ENCODE data around the gene ADAMTS15.
"Not testable (repeated sequence)": the region's sequence is repeated elsewhere in the genome, so short reads cannot be mapped to it uniquely, and the experiment has no call there.

The ADAMTS15 gene

DNA sequence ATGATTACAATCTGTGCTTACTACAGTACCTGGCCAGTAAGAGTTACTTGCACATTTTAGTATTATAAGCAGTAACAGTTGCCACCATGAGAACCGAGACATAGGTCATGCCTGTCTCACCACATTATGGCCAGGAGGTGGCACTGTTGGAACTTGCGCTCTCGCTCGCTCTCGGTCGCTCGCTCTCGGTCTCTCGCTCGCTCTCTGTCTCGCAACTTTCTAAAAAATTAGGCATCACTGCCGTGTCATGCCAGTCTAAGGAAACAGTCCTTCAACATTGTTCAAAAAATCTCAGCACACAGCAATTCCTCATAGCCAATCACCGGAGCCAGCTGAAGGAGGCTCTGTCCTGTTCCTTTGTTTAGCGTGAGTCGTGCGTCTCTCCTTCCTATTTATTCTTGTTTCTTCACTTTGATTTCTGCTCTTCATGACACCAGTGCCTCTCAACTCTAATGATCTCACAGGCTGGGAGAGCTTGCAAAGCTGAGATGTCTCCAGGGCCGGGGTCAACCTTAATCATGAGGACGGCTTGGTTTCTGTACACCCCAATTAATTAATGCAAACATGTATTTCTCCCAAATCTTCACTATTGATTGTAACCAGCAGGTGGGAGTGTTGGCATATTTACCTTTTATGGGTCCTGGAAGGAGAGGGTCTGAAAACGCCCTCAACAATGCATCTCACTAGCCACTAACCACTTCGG, 13.8 kb upstream of the ADAMTS15 start:
- ATAC-seq = peak; percentile 77

DNA sequence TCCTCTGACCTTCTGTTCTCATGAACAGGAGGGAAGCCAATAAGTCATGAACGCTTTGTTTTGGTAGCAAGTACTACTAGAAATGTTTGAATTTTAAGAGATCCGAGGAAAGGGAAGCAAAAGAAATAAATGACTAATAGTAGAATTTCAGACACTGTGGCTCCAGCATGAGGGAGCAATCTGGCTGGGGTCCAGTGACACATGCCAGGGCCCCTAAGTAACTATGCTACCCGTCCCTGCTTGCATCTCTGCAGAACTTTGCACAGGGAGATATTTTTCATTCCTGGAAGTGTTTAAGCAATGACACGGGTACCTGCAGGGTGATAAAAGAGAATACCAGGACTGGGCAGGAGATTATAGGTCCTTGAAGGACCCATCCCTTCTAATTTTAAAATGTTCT, 12.8 kb upstream of the ADAMTS15 start:
- no peak for DNase-seq
- no peak for ATAC-seq

More for the DNA sequence above, 13.8 kb upstream of the ADAMTS15 start:
- peak; percentile 65 for DNase-seq

DNA sequence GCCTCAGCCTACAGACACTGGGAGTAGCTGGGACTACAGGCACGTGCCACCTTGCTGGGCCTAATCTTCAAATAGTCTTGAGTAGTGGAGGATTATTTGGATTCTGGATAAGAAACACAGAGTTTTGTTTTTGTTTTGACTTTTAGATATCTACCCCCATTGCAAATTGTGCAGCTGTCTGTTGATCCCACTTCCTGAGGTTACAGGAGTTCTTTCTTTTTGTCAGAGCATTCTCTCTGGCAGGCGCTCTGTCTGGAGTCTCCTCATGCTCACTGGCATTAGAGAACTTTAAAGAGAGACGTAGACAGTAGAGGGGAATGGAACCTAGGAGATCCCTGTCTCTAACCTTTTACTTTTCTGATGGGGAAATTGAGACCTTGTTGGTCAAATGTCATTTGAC, 12.3 kb upstream of the ADAMTS15 start:
- no peak for DNase-seq

DNA sequence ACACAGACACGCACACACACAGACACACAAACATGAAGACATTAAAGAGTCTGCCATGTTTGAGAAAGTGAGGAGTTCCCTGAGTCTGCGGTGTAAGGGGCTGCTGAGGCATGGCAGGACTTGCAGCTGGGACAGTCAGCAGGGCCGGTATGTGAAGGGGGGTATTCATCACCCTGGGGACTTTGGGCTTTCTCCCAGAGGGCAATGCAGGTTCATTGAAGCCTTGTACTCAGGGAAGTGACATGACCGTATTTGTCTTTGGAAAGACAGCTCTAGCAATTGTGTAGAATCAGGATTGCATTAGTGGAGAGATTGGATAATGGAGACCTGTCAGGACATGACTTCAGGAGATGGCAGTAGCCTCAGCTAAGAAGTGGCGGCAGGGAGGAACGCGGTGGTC, 10.6 kb upstream of the ADAMTS15 start:
- DNase-seq (no peak), ATAC-seq (no peak)

More for the DNA sequence above, 12.3 kb upstream of the ADAMTS15 start:
- no peak for ATAC-seq

DNA sequence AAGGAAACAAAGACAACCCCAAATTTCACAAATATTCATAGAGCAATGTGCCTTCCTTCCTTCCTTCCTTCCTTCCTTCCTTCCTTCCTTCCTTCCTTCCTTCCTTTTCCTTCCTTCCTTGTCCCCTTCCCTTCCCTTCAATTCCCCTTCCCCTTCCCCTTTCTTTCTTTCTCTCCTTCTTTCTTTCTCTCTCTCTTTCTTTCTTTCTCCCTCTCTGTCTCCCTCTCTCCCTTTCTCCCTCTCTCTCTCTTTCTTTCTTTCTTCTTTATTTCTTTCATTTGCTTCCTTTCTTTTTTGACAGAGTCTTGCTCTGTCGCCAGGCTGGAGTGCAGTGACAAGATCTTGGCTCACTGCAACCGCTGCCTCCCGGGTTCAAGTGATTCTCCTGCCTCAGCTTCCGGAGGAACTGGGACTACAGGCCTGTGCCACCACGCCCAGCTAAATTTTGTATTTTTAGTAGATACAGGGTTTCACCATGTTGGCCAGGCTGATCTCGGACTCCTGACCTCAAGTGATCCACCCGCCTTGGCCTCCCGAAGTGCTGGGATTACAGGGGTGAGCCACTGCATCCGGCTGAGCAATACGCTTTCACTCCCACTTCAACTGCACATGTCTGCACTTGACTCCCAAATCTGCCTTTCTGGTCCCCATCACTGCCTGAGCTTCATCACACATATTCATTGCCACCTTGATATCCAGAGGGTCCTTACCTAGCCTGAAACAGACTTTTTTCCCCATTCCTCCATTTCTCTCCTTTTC, 9.9 kb upstream of the ADAMTS15 start:
- not testable (repeated sequence) for ATAC-seq, DNase-seq

DNA sequence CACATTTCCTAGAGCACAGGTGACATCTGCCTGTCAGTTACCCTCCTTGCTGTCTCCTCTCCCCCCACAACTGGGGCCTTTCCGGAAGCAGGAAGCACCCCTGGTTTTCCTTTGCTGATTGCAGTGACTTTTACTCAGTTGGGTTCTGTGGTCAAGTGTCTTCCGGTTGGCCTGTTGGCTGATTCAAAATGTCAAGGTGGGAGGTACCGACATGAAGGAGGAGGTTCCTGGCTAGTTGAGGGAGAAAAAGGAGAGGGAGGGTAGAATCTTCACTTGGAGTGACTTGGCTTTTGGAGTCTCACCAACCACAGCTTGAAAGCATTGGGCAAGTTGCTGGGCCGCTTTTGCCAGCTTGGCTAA, 9.3 kb upstream of the ADAMTS15 start:
- DNase-seq = peak; percentile 30
- peak; percentile 45 for ATAC-seq

DNA sequence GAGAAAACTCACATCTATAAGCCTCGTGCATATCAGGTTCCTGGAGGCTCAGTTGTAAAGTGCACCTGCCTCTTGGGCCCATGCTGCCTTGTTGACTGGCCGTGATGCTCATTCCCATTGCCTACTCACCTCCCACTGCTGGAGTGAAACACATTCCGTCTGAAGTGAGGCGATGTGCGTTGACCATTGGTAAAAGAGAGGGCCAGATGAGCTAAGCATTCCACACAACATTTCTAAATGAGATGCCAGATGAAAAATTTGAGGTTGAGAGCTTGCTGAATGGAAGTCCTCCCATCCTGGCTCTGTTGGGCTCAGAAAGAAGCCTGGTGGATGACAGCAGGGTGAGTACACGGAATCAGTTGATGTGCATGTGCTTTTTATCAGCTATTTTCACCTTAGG, 8.6 kb upstream of the ADAMTS15 start:
- ATAC-seq (no peak), DNase-seq (no peak)

DNA sequence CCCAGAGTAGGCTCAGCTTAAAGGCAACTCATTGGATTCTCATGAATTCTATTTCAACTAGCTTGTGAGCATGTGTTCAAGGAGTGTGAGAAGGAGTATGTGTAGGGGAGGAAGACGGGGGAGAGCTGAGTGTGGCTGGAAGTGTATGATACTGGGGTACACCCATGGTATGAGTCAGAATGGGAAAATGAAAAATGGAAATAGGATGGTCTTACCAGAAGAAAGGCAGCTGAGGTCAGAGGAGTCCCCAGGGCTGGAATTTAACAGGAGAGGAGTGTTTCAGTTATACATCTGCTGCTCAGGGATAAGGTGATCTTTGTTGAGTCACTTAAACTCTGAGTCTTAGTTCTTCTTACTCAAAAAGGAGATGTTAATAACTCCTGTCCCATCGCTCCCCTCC, 6.7 kb upstream of the ADAMTS15 start:
- DNase-seq (no peak), ATAC-seq (no peak)

DNA sequence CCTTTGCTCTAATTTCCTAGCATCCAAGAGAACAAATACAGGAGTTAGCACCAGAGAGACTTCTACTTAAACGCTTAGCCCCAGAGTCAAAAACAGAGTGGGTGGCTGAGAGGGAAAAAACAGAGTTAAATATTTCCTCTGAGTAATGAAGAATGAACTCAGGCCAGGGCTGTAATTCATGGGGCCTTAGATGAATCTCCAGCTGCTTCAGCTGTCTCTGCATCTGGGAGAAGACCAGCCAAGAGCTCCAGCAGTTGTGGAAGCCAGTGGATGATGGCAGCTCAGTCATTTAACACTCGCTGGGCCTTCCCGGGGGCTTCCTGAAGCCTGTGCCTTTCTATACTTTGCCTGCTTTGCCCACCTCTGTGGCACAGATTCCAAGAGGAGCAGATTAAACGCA, 5.7 kb upstream of the ADAMTS15 start:
- DNase-seq (no peak), ATAC-seq (no peak)

DNA sequence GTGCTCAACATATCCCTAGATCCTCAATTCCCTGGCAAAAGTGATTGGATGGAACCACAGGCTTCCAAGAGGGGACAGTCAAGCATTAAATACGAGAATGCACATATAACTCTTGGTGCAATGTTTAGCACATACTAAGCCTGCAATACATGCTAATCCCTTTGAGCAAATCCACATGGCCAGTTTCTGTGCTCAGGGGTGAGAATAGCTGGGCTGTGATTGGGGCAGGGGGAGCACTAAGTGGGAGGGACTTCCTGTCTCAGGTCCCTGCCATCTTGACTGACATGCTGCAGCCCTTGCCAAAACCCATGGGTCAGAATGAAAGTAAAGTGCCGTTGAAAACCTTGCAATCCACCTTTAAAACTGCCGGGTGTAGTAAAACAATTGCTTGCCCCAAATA, 2.7 kb upstream of the ADAMTS15 start:
- DNase-seq (no peak), ATAC-seq (no peak)

DNA sequence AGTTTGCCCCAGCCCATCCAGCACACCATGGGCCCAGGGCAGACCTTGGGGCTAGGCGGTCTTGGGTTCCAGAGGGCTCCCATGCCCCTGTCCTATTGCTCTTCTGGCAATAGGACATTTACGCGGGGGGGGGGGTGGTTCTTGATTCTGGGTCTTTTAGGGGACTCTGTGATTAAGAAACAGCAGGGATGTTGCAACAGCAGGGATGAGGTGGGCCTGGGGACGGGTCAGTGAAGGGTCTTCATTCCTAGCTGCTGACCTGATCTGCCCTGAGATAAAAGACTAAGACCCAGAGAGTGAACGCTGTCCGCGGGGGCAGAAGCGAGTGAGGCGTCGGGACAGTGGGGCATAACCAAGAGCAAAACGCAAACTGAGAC, 418 bp upstream of the ADAMTS15 start:
- ATAC-seq (no peak), DNase-seq (no peak)

DNA sequence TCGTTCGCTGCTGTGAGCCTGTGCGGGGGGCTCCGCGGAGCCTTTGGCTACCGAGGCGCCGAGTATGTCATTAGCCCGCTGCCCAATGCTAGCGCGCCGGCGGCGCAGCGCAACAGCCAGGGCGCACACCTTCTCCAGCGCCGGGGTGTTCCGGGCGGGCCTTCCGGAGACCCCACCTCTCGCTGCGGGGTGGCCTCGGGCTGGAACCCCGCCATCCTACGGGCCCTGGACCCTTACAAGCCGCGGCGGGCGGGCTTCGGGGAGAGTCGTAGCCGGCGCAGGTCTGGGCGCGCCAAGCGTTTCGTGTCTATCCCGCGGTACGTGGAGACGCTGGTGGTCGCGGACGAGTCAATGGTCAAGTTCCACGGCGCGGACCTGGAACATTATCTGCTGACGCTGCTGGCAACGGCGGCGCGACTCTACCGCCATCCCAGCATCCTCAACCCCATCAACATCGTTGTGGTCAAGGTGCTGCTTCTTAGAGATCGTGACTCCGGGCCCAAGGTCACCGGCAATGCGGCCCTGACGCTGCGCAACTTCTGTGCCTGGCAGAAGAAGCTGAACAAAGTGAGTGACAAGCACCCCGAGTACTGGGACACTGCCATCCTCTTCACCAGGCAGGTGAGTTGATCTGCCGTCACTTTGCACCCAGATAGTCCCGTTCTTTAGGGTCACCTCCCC, 1.0 kb downstream of the ADAMTS15 start:
- ATAC-seq (no peak), DNase-seq (no peak)

DNA sequence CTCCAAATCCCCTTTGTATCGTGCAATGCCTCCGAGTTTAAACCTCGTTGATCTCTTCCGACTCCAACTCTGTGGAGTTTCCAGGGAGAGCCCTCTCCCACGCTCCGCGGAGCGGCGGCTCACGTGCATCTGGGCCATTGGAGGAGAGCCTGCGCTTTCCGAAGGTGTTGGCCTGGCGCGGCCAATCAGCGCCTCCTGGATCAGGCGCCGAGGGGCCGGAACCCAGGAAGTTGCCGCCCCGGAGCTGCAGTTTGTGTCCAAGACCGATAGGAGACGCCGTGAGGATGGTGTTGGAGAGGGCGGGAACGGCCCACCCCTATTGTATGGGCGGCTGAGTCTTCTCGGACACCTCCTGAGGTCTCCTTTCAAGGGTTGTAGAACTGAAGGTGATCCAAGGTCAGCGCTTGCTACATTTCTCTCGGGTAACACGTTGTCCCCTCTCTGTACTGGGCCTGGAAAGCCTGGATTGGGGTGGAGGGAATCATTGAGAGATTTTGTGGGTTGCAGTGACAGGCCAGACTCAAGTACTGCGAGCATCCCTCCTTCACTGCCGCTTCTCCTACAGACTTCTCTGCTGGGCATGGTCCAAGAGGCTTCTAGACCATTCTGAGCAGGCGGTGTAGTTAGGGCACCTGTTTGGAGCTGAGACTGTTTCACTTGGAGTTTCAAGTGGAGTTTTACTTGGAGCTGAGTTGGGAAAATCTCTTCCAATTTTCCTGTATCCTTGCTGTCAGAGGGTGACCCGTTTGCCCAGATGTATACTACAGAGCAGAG, 1.7 kb downstream of the ADAMTS15 start:
- ATAC-seq = no peak
- DNase-seq = peak; percentile 10

DNA sequence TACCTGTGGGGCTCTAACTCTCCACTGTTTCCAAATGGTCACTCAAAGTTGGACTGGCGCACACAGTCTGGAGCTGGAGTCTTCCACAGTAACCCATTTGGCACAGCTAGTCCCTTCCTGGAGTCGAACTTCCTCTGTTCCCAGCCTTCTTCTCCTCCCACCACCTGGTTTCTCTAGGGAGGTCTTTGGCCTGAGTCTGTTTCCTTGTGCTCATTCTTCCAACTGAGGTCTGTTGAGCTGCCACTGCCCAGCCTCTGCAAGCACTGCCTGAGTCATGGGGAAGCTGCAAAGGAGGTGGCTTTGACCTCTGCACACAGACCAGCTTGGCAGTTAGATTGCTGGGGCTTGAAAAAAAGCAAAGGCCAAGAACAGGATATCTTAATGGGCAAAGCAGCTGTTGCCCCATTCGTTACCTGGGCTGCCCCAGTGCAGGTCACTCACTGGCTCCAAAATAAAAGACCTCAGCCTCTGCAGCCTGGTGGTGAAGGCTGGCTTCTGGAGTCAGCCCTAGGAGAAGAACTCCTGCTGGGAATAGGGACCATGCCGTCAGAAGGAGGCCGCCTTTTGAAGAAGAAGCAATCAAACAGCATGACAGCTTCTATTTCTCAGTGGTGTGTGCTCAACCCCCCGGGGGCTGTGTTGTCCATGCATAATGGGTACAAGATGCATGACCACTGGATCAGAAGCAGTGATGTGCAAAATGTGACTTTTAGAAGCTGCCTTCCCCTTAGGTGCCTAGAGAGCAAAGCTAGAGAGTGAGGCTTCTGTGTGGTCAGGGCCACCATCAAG, 3.0 kb downstream of the ADAMTS15 start:
- DNase-seq (no peak), ATAC-seq (no peak)

DNA sequence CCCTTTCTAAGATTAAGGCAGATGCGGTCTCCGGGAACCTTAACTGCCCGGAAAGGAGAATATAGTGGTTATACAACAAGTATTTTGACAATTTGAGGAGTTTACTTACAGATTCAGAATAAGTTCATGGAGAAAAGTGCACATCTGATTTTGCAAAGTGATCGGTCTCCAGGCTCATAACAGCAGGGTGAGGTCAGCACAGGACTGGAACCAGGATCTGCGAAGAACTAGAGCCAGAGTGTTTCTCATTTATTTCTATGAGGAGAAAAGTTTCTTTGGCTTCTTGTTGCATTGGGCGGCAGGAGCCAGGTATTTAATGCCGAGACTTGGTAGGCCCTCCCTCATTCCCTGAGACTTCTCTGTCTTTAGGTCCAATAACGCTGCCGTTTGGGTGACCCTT, 3.7 kb downstream of the ADAMTS15 start:
- ATAC-seq (no peak), DNase-seq (no peak)

DNA sequence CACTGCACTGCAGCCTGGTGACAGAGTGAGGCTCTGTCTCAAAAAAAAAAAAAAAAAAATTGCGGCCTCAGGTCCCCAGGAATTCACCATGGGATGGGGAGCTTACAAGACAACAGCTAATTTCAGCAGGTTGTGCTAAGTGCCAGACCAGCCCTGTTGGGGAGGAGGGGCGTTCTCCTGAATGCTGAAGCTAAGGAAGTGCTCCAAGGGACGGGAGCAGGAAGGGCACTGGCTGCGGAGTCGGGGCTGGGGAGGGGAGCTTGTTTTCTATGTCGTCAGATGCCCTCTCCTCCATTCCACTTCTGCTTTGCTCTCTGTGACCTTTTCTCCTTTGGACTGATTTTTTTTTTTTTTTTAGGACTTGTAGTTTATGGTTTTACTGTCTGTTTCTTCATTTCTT, 4.5 kb downstream of the ADAMTS15 start:
- no peak for ATAC-seq
- no peak for DNase-seq

DNA sequence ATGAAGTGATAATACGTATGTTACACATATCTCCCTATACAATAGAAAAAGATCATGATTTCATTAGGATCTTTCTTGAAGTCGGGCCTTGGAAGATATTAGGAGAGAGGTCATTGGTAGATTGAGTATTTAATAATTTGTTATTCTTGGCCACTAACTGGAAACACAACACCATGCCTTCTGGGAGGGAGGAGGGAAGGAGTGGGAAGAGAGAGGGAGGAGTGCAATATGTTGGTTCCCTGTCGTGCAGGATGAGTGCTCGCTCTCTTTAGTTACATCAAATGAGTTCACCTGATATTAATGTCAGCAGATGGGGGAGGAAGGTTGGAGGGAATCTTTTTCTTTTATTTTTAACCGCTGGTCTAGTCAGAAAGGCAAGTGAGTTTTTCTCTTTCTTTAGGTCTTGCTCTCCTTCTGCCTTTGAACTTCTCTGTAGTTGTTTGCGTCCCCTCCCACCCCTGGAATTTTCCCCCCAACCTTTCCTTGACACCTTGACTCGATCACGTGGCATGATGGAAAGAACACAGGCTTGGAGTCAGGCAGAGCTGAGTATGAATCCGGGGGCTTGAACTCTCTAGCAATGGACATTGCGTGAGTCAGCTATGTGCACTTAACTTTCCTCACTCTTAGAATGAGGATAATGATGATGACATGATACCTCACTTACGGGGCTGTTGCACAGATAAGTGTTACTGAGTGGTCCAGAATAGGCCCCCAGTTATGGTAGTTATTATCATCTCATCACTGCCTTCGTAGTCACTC, 6.2 kb downstream of the ADAMTS15 start:
- no peak for DNase-seq
- ATAC-seq = no peak

DNA sequence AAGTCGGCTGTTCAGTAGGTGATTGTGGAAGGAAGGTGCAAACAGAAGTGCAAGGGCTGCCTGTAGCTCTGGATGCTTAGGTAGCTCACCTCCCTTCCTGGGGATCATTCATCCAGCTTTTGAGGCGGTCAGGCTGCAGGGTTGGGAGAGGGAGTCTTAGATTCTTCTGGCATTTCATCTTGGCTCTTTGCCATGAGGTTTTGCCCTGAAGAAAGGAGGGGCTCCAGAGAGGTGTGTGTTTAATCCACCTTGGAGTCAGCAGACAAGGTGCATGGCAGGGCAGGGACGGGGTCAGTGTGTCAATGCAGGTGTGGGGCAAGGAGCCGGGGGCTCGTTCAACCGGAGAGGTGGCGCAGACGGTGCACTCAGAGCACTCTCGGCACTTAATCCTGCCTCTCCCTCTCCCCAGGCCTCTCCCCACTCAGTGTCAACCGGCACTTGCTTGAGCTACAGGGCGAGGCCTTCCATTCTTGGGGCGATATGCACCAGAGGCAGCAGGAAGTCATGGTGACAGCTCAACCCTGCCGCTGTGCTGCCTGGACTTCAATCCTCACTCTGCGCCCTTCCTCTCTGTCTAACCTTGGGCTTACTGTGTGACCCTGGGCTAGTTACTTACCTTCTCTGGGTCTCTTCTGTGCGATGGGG, 7.2 kb downstream of the ADAMTS15 start:
- ATAC-seq = no peak
- no peak for DNase-seq

DNA sequence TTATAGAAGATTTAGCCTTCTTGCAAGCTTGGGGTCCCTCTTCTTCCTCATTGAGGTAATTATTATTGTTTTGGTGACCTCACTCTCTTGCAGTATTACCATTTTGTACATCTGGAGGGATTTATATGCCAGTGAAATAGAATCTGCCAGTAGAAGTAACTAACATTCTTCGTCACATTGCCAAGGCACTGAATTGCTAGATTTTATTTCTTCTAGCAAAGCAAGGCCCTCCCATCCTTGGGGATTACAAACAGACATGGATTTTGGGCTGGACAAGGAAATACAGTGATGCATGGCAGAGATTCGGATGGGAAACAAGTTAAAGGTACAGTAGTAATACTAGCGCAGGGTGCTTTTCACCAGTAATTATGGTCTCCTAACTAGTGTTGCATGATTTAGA, 7.8 kb downstream of the ADAMTS15 start:
- ATAC-seq (no peak), DNase-seq (no peak)

DNA sequence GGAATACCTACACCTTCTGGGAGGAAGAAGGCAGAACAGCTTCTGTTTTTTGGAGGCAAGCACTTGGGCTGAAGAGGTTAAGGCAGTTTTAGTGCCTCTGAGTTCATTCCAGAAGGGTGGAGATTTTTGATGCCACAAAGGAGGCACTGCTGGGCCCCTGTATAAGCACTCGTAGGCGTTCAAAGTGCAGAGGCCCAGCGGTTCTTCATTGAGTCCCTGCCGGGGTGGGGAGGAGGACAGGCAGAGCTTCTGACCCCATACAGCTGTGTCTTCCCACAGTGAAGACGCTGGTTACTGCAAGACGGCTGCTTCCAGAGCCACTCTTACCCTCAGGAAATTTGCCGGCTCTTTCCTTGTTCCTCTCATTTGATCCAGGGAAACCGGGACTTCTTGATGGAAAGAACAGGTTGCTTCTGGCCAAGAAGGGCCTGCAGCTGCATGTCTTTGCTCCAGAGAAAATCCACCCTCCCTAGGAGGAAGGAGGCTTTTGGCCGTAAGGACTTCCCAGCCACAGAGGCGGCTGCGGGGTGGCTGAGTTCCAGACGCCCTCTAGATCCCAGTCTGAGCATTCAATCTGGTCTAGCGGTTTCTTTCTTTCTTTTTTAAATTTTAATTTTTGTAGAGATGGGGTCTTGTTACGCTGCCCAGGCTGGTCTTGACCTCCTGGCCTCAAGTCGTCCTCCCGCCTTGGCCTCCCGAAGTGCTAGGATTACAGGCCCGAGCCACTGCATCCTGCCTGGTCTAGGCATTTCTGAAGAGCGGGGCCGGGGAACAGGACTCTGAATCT, 9.4 kb downstream of the ADAMTS15 start:
- DNase-seq (no peak), ATAC-seq (no peak)

Measured in stimulated activated naive CD8-positive, alpha-beta T cell treated with anti-CD3 and anti-CD28 coated beads, Interleukin-15, Interleukin-2, amounts not matched to agents 100 U/mL and 50 U/mL, for 24 hours (primary cell).